Adipocyte (in vitro differentiated cells): Measurements from ENCODE around the gene TOM1.

Source experiments
- DNase-seq: peaks from one replicate; pipeline ENCODE4 v3.0.0-alpha.2; 2015; ENCODE audit warnings: low read depth
- H3K27me3 ChIP-seq: replicated peaks from 2 replicates; pipeline ENCODE4 v1.7.0; 2013; ENCODE audit warnings: mild to moderate bottlenecking, low read length, moderate library complexity; ENCODE audit not compliant: control insufficient read depth, insufficient read depth
- H3K36me3 ChIP-seq: 2 replicates; pipeline ENCODE4 v1.7.0; 2013; ENCODE audit warnings: low read length, mild to moderate bottlenecking, moderate library complexity; ENCODE audit not compliant: control insufficient read depth, insufficient read depth, severe bottlenecking
- H3K4me1 ChIP-seq: 2 replicates; pipeline ENCODE4 v1.7.0; 2013; ENCODE audit warnings: mild to moderate bottlenecking, low read length, moderate library complexity; ENCODE audit not compliant: control insufficient read depth, insufficient read depth
- H3K4me3 ChIP-seq: 2 replicates; pipeline ENCODE4 v1.7.0; 2013; ENCODE audit warnings: mild to moderate bottlenecking, low read length, moderate library complexity
- H3K9ac ChIP-seq: 2 replicates; pipeline ENCODE4 v1.7.0; 2013; ENCODE audit warnings: mild to moderate bottlenecking, low read length, moderate library complexity
- H3K9me3 ChIP-seq: 2 replicates; pipeline ENCODE4 v1.7.0; 2013; ENCODE audit warnings: mild to moderate bottlenecking, low read length, moderate library complexity; ENCODE audit not compliant: control insufficient read depth

TOM1 gene

GRCh38 chr22:35316751-35317150, 17.1 kb downstream of the TOM1 start:
- no peaks in the 10 kb centered on the region for H3K9me3 ChIP-seq
- no peak overlapping the region for H3K4me3 ChIP-seq
- H3K4me1 ChIP-seq = peaks cover 16% of the 10 kb centered on the region
- H3K36me3 ChIP-seq = peaks cover 57% of the 10 kb centered on the region
- H3K9ac ChIP-seq = no peak overlapping the region
- no peaks in the 10 kb centered on the region for H3K27me3 ChIP-seq
- DNase-seq = no peak

- H3K4me1 ChIP-seq = peaks cover 16% of the 10 kb centered on the region
These were observed 18.1 kb downstream of the TOM1 start for GRCh38 chr22:35317680-35318290.

GRCh38 chr22:35318346-35319215, 18.9 kb downstream of the TOM1 start:
- Histone ChIP-seq H3K4me3 (no peak overlapping the region), H3K4me1 (peaks cover 11% of the 10 kb centered on the region), H3K27me3 (no peaks in the 10 kb centered on the region), H3K9me3 (no peaks in the 10 kb centered on the region), H3K36me3 (peaks cover 75% of the 10 kb centered on the region), H3K9ac (no peak overlapping the region)
- no peak for DNase-seq

More at GRCh38 chr22:35317680-35318290, 18.1 kb downstream of the TOM1 start:
- Histone ChIP-seq H3K9ac (no peak overlapping the region), H3K36me3 (peaks cover 67% of the 10 kb centered on the region), H3K4me3 (no peak overlapping the region), H3K9me3 (no peaks in the 10 kb centered on the region), H3K27me3 (no peaks in the 10 kb centered on the region)
- DNase-seq = no peak

GRCh38 chr22:35319244-35319985, 19.7 kb downstream of the TOM1 start:
- no peaks in the 10 kb centered on the region for H3K27me3 ChIP-seq
- no peaks in the 10 kb centered on the region for H3K9me3 ChIP-seq
- peaks cover 9% of the 10 kb centered on the region for H3K4me1 ChIP-seq
- H3K4me3 ChIP-seq = no peak overlapping the region
- DNase-seq = no peak
- H3K9ac ChIP-seq = no peak overlapping the region
- H3K36me3 ChIP-seq = peaks cover 80% of the 10 kb centered on the region

GRCh38 chr22:35322126-35322525, 22.4 kb downstream of the TOM1 start:
- Histone ChIP-seq H3K36me3 (peaks cover 96% of the 10 kb centered on the region), H3K9me3 (no peaks in the 10 kb centered on the region), H3K4me3 (no peak overlapping the region), H3K27me3 (no peaks in the 10 kb centered on the region), H3K4me1 (no peaks in the 10 kb centered on the region), H3K9ac (no peak overlapping the region)
- no peak for DNase-seq

- Histone ChIP-seq H3K9me3 (no peaks in the 10 kb centered on the region), H3K27me3 (no peaks in the 10 kb centered on the region), H3K36me3 (peaks cover 96% of the 10 kb centered on the region), H3K4me3 (no peak overlapping the region), H3K9ac (no peak overlapping the region), H3K4me1 (no peaks in the 10 kb centered on the region)
- no peak for DNase-seq
These were observed 23.2 kb downstream of the TOM1 start for GRCh38 chr22:35322893-35323292.

- H3K9me3 ChIP-seq = no peaks in the 10 kb centered on the region
- no peak overlapping the region for H3K4me3 ChIP-seq
- no peaks in the 10 kb centered on the region for H3K27me3 ChIP-seq
- no peak overlapping the region for H3K9ac ChIP-seq
- H3K36me3 ChIP-seq = peaks cover 96% of the 10 kb centered on the region
- DNase-seq = no peak
- no peaks in the 10 kb centered on the region for H3K4me1 ChIP-seq
These were observed 23.6 kb downstream of the TOM1 start for GRCh38 chr22:35323305-35323704.

GRCh38 chr22:35324067-35324466, 24.4 kb downstream of the TOM1 start:
- Histone ChIP-seq H3K9ac (no peak overlapping the region), H3K4me1 (no peaks in the 10 kb centered on the region), H3K4me3 (no peak overlapping the region), H3K36me3 (peaks cover 96% of the 10 kb centered on the region), H3K9me3 (no peaks in the 10 kb centered on the region), H3K27me3 (no peaks in the 10 kb centered on the region)
- no peak for DNase-seq

GRCh38 chr22:35324762-35325161, 25.1 kb downstream of the TOM1 start:
- H3K36me3 ChIP-seq = peaks cover 92% of the 10 kb centered on the region

GRCh38 chr22:35325209-35325608, 25.5 kb downstream of the TOM1 start:
- no peaks in the 10 kb centered on the region for H3K27me3 ChIP-seq
- H3K9ac ChIP-seq = no peak overlapping the region
- H3K4me1 ChIP-seq = peaks cover 4% of the 10 kb centered on the region
- no peak for DNase-seq
- no peak overlapping the region for H3K4me3 ChIP-seq
- no peaks in the 10 kb centered on the region for H3K9me3 ChIP-seq
- peaks cover 87% of the 10 kb centered on the region for H3K36me3 ChIP-seq

More at GRCh38 chr22:35324762-35325161, 25.1 kb downstream of the TOM1 start:
- no peaks in the 10 kb centered on the region for H3K27me3 ChIP-seq
- no peak for DNase-seq
- no peak overlapping the region for H3K4me3 ChIP-seq
- no peaks in the 10 kb centered on the region for H3K4me1 ChIP-seq
- H3K9ac ChIP-seq = no peak overlapping the region
- no peaks in the 10 kb centered on the region for H3K9me3 ChIP-seq
